ELF-1 (cell line): Measurements from ENCODE around the gene JARID2.

Experiments
- DNase-seq: peaks from one replicate; pipeline ENCODE4 v3.0.0-alpha.2; 2016; ENCODE audit warnings: low read depth, low spot score

JARID2 gene

DNA sequence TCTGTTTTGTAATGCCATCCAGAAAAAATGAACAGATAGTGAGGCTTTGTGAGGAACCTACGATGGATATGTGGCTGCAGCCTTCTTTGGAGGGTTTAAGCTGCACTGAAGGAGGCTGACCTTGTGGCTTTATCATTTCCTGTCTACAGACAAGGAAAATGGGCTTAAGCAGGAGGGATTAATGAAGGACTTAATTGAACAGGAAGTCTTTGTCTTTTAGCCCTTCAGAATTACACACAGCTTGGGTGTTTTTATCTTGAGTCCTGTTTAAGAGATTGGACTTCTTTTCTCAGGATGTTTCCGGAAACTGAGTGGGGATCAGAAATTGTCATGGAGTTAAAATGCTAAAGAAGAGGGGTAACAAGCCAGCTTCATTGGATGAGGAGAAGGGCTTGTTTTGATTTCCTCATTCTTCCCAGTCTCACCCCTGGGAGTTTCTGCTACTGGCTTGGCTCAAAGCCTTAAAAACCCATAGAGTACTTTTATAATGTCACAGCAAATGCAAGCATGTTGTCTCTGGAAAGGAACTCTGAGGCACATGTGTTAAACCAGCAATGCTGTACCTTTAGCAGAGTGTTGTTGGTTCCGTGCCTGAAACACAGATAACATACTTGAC is 193.6 kb downstream of the JARID2 start:
- DNase-seq, result no peak

DNA sequence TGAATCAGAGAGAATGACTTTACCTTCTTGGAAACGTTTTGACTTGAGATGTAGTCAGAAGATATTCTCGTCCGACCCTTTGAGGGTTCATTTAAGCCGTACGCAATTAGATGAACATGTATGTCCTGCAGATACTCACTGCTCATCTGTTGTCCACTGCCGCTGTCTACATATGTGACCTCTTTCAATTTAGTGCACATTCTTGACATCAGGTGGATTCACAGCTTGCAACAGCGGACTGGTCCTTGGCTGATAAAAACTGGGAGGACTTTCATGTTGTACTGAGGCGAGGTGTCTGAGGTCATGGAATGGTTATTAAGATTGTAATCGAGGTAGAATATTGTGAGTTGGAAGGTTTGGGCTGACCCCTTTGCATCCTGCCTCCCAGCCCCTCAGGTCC is 194.2 kb downstream of the JARID2 start:
- no peak for DNase-seq

DNA sequence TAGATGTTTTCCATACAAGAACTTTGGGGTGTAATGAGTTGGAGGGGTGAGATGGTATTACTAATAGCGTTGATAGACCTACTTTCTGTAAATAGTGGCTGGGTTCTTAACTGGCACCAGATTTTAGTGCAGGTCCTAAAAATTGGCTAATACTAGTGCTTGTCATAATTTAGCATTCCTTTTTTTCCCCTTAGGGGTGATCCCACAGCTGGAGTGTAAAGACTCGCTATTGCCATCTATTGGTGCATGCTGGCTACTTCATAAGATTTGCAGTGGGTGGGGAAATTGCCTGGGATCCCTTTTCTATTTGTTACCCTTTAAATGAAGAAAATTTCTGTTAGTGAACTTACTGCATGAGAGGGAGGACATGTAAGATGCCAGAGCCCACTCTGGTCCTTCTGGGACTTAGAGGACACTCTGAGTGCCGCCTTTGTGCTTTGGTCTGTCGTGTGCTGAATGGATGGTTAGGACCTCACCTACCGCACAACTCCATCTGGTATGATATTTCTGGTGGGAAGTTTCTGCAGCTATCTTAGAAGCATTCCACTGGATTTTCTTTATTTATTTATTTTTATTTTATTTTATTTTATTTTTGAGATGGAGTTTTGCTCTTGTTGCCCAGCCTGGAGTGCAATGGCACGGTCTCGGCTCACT is 195.5 kb downstream of the JARID2 start:
- peak; percentile 52 for DNase-seq

DNA sequence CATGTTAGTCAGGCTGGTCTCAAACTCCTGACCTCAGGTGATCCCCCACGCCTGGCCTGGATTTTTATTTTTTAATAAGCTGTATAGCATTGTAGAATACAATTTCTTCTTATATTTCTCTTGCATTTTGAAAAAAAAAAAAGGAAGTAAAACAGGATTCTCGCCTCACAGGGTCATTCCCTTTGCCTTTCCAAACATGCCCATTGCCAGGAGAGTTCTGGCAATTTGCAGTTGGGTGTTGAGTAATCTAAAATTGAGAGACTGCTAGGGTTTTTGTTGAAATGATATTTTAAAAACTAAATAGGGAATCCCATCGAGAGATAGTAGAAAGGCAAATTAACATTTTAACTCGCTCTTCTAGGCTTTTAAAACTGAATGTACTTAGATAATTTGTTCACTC is 196.1 kb downstream of the JARID2 start:
- DNase-seq, result no peak

DNA sequence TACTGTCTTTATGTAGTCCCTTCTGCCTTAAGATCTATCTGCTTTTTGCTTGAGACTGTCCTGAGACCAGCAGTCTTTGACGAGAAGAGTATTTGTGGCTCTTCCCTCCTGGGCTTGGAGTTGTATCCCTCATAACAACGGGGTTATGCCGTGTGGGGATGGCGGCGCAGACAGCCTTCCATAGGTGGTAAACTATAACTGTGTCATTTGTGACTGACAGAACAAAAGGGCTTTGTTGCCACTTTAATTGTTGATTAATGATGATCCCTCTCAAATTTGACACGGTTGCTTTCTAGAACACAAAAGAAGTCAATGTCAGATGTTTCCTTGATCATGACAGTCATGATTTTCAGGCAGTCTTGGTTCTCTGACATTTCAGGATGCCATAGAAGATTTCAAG is 196.6 kb downstream of the JARID2 start:
- no peak for DNase-seq

DNA sequence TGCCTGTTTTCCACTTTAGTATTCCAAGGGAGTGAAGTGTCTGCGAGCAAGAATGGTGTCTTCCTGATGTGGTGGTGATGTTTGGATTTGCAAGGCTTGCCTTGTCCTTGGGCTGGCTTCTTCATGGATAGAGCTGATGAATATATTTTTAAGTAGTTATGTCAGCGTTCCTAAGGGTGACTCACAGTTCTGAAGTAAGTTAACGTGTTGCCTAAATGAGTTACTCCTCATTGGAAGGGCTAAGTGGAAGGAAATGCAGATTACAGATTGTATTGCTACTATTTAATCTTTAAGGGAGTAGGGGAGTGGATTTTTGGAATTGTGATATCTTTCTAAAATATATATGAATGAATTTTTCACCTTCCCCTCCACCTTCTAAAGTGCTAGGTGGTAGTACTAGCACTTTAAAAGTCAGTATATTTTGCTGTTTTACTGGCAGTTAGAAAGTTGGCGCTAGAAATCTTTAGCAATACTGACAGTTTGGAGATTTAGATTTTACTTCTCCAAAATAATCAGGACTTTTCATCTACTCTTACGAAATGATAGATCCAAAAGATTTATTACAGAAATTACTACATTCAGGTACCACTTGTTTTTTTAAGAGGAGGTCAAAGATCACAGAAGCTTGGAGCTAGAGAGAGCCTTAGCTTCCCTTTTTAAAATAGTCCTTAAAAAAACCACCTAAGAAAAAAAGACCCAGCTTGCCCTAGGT is 197.4 kb downstream of the JARID2 start:
- no peak for DNase-seq

DNA sequence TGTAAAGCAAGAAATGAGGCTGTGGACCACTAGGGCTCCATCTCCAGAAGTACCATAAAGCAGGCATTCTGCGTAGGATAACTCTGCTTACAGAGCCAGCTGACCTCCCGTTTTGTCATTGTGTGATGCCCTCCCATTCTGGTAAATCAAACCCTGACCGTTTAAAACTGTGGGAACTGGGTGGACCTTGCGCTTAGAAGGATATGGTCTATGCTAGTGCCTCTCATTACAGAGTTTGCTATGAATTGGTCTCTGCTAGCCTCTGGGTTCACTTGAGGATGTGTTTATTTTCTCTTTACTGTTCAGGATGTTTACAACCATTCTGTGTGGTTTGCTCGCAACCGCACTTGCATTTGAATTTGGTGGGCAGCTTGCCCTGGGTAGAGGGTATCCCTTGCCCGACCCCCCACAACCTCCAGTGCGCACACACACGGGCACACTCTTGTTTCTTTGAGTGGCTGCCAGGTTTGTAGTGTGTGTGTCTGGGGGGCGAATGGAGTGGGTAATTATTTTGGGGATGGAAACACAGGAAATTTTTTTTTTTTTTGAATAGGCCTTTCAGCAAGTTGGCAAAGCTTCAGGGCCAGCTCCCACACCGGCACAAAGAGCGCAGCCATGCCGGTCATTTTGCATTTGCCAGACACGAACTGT is 198.3 kb downstream of the JARID2 start:
- no peak for DNase-seq

DNA sequence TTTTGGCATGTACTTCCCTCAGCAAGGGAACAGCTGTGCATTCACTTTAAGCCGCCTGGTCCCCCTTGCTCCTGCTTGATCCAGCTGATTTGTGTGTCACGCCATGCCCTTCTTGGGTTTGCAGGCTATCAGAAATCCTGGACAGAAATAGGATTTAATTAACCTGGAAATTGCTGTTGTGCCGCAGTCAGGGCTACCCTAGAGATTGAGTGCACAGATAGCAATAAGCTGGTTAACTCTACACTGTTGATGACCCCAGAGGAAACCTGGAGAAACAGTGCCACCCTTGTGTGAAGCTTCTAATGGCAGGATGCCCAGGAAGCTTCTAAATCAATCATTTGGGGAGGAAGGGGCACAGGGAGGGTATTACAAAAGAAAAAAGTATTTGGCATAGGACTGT is 199.0 kb downstream of the JARID2 start:
- DNase-seq, result no peak

DNA sequence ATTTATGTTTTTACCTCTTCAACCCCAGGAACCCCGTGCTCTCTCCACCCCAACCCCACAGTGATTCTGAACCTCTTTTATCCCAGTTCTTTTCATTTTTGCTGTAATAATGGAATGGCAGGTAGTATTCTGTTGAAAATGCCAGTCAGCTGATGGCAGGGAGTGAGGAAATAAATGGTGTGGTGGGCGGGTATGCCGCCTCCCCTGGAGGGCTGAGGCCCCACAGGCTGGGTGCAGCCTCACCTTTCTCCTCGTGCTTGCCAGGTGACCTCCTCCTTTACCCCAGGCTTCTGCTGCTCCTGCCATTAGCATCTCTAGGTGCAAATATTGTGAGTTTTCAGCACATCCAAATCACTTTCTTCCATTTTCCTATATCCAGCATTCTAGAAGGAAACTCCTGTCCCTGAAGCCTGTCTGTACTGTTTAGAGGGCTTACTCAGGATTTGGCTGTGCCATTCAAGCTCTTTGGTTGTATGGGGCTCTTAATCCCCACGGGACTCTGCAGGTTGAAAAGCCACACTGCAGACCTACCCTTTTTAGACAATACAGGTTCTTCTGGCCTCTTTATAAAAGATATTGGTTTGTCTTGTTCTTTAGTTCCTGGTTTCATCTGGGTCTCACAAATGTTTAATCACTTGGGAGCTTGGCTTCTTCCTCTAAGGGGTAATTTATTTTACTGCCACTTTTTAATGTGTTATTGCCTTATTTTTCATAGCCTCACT is 201.8 kb downstream of the JARID2 start:
- no peak for DNase-seq

DNA sequence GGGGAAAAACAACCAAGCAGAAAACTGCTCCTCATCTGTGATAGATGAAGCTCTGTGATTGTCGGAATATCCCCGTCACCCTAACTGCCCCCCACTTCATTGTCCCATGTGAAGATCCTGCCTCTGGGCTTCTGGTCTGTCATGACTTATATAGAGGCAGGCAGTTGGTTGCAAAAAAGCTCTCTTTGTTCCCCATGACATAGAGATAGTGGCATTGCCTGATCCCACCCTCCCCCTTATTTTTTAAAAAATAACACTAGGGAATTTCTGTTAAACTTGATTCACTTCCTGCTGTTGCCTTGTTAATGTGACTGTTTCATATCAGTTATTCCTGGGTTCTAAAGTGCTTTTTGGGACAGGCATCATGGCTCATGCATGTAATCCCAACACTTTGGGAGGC is 203.1 kb downstream of the JARID2 start:
- no peak for DNase-seq

DNA sequence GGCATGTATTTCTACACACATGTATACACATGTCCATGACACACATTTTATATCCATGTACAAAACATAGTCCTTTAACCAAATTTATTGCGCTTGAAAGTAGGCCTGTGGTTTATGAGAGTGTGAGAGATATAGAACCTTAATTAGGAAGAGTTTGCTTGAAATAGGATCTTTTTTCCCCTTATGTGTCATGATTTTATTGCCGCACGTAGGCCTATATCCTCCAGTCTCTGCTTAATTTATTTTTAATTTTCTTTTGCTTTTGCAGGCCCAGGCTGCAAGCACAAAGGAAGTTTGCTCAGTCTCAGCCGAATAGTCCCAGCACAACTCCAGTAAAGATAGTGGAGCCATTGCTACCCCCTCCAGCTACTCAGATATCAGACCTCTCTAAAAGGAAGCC is 205.9 kb downstream of the JARID2 start:
- no peak for DNase-seq

DNA sequence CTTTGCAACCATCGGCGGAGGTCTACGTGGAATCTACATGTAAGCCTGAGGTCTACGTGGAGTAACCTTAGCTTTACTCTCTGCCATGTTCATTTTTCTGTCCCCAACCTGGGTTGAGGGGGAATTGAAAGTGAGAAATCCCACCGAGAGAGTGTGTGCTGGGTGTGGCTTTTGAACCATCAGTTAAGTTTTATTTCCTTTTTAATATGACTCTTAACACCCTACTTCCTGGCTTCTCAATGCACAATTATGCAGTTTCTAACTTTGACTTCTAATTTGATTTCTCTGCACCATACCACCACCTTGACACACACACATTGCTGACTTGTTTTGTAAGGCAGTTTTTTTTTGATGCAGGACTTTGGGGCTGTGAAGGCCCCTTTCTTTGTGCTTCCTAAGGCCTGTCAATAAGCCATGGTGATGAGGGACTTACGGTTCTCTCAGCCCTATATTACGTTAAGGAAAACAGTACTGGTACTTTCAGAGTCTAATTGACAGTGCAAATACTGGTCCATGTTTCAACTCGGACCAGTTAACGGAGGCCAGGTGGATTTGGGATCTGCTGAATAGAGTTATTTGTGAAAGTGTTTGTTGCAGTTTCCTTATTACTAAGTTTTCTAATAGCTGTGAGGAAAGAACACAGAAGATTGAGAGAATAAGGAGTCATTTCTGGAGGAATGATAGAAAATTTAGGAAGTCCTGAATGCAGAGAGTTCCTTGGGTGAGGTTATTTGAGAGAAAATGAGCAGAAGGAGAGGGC is 206.5 kb downstream of the JARID2 start:
- DNase-seq, result no peak

DNA sequence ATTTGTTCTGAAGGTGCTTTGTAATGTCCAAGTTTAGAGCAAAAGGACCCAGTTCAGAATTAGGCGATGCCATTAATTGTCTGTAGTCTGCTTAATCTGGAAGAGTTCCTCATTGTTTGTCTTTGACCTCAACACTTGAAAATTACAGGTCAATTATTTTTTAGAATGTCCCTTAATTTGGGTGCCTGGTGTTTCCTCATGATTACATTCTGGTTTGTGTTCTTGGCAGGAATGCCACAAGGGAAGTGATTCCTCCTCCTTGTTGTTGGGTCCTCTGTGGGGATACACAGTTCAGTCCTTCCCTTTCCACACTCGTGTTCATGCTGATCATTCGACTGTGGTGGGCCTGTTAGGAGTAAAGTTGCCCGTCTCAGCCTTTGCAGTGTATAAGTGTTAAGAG is 207.3 kb downstream of the JARID2 start:
- DNase-seq, result no peak

DNA sequence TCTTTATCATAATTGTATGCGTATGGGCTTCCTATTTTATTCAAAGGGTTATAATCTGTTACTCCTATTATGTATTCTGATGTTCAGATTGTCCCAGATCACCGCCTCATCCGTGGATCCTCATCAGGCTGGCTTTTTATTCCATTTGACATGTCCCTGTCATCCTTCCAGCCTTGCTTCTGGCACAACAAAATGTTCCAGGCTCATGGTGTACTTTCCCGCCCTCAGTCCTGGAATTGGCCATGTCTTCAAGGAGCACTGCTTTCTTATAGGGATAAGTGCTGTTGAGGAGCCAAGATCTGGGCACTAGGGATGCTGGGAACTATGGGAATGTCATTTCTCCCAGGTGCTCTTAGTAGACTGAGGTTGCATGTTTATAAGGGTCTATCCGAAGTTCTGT is 207.8 kb downstream of the JARID2 start:
- DNase-seq, result no peak

DNA sequence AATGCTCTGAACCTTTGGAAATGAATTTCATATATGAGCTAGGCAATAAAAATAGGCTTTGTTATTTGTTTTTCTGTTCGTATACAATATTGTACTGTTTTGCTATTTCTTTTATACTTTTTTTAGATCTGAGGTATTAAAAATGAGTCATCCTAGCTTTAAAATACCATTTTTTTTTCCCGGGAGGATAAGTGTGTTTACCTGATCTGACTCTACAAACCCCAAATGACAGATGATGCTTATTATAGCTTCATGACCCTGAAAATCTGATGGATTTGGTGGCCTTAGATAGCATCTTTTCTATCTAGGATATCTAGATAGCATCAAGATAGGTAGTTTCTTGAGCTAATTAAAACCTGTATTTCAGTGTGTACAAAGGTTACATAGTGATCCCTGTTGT is 210.6 kb downstream of the JARID2 start:
- no peak for DNase-seq

DNA sequence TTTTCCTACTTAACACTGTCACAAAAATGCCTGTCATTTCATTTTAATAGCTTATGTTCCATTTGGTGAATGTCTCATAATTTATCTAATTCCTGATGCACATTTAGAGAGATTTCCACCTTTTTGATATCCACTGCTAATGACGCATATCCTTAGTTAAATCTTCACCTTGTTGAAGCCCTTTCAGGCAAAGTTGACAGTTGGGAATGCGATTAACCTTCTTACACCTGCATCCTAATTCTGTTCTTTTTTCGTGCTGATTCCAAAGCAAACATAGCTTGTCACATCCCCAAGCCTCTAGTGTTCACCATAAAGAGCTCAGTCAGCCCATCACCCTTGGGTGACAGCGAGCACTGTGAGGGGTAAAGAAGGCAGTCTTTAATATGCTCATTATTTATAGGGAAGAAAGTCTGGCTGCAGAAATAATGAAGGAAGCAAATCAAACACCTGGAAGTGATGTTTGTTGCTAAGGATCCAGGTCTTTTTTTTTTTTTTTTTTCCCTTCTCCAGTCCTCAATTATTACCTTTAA is 211.3 kb downstream of the JARID2 start:
- DNase-seq, result no peak

DNA sequence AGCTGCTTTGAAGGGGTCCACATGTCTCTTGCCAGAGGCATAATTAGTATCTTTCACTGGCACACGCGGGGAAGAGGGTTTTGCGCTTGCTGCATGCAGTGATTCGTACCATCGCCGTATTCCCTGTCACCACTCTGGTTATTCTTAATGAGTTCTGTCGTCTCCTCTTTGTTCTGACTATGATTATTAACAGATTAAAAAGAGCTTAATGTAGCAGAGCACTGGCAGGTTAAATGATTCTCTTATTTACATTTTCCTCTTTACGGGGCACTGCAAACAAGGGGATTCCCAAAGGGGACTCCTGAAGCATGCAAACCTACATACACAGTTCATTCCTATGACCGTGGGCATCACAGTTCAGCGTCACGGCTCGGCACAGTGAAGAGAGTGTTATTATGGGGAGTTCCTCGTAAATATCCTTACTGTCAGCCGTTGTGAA is 212.2 kb downstream of the JARID2 start:
- DNase-seq, result no peak

DNA sequence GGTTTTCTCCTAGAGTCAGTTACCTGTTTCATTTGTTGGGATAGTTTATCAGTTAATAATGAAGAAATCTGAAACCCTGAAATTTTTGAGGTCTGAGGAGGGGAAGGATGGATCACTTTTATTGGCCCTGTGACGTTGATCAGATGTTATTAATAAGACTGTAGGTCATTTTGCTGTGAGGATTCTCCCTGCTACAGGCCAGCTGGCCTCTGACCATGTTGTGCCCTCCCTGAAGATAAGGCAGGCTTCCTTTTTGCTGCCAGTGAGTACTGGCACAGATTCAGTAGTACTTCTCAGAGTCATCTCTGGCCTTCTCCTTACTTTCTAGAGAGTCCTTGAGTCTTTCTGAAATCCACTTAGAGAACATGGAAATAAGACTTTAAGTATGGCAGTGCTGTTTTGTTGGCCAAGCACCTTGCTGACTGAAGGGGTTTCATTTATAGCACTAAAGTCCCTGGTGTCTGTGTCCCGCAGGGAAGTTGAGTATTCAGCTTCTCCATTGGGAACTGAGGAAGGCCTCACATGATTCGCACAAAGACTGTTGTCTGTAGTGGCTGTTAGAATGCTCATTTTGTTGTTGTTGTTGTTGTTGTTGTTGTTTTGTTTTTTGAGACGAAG is 214.3 kb downstream of the JARID2 start:
- no peak for DNase-seq

DNA sequence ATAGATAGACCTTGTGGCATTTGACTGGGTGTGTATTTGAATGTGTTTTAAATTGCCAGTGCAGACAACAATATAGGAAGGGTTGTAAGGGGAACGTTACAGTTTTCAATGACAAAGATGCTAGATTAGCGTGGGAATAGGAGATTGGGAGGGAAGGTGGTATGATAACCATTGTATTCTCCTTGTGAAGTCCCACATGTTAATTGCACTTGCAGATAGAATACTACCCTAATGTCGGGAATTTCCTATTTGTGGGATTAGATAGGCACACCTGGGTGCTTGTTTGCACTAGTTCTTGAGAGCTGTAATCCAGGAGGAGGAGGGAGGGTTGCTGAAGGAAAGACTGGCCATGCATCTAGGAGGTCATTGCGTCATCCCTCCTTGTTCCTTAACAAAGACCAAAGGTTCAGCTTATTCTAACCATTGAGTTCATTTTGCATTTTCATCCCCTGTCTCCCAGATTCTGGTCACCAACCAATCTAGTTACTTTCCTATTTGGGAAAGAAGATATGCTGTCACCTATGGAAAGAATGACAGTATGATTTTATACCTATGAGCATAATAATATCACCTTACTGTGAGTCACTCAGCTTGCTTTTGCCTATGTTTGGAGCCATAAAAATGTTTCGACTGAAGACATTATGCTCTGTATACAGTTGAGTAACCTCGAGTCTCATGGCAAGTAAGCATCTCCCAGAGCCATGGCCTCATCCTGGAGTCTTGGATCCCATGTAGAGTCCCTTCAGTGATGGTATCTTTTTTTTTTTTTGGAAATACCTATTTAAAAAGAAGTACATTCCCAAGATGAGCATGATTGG is 215.5 kb downstream of the JARID2 start:
- DNase-seq, result no peak

DNA sequence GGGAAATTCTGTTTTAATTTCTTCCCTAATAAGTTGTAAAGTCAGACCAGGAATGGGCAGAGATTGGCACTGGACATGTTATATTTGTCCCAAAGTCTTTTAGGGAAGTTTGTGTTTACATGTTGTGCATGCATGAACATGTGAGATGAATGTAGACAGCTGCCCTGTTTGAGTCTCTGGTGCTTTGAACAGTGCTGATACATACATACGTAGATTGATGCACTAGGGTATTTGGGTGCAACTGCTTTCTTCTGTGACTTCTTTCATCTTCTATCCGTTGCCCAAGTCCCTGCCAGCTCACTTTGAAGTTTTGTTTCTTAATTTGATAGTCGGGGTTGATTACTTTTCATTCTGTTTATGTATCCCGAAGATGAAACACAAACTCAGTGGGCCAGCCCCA is 216.4 kb downstream of the JARID2 start:
- DNase-seq, result no peak
